ENCODE data around the gene BRSK2. TPM values are rescaled to one million over a fixed set of nuclear protein-coding genes. Genes with fewer than 3 reads are reported as not detected.

BRSK2 gene
- total RNA-seq, 6 experiments from 2014 or later: 0.14 to 0.99 (median 0.47) TPM; not detected in 1

- Mint-ChIP-seq H3K27me3 (ENCODE audit: insufficient read depth) (peaks cover 10% of the 10 kb centered on the region; the same call in 1 of the 2 replicates), H3K4me1 (ENCODE audit: low read depth) (no peaks in the 10 kb centered on the region), H3K27ac (no peak overlapping the region), H3K9me3 (no peaks in the 10 kb centered on the region), H3K4me3 (no peak overlapping the region), H3K36me3 (ENCODE audit: low read depth) (no peaks in the 10 kb centered on the region)
- no peak for DNase-seq
- TF ChIP-seq CTCF (IDR thresholded peaks at IDR 0.05): no peak
Measured at GRCh38 chr11:1448882-1449281, 59.1 kb downstream of the BRSK2 start.

- DNase-seq: no peak
- H3K27me3 Mint-ChIP-seq (ENCODE audit: insufficient read depth): peaks cover 10% of the 10 kb centered on the region
- no peak overlapping the region for H3K27ac Mint-ChIP-seq
- no peak overlapping the region for H3K4me3 Mint-ChIP-seq
- no peak for TF ChIP-seq CTCF (IDR thresholded peaks at IDR 0.05)
- no peaks in the 10 kb centered on the region for H3K4me1 Mint-ChIP-seq (ENCODE audit: low read depth)
- H3K9me3 Mint-ChIP-seq: no peaks in the 10 kb centered on the region
- H3K36me3 Mint-ChIP-seq (ENCODE audit: low read depth): no peaks in the 10 kb centered on the region
Measured at GRCh38 chr11:1449490-1450243, 59.9 kb downstream of the BRSK2 start.

GRCh38 chr11:1450344-1450875 lies 60.7 kb downstream of the BRSK2 start:
- Mint-ChIP-seq H3K27me3 (ENCODE audit: insufficient read depth) (peaks cover 10% of the 10 kb centered on the region), H3K36me3 (ENCODE audit: low read depth) (no peaks in the 10 kb centered on the region), H3K27ac (no peak overlapping the region), H3K4me1 (ENCODE audit: low read depth) (no peaks in the 10 kb centered on the region), H3K4me3 (no peak overlapping the region), H3K9me3 (no peaks in the 10 kb centered on the region)
- no peak for DNase-seq
- no peak for TF ChIP-seq CTCF (IDR thresholded peaks at IDR 0.05)

- Mint-ChIP-seq H3K27ac (no peak overlapping the region), H3K27me3 (ENCODE audit: insufficient read depth) (peaks cover 10% of the 10 kb centered on the region), H3K4me1 (ENCODE audit: low read depth) (no peaks in the 10 kb centered on the region), H3K36me3 (ENCODE audit: low read depth) (no peaks in the 10 kb centered on the region), H3K4me3 (no peak overlapping the region), H3K9me3 (no peaks in the 10 kb centered on the region)
- DNase-seq: no peak
- TF ChIP-seq CTCF (IDR thresholded peaks at IDR 0.05): no peak
Measured at GRCh38 chr11:1450949-1451710, 61.4 kb downstream of the BRSK2 start.

GRCh38 chr11:1451781-1452470 lies 62.2 kb downstream of the BRSK2 start:
- Mint-ChIP-seq H3K36me3 (ENCODE audit: low read depth) (no peaks in the 10 kb centered on the region), H3K27ac (no peak overlapping the region), H3K9me3 (no peaks in the 10 kb centered on the region), H3K4me1 (ENCODE audit: low read depth) (no peaks in the 10 kb centered on the region), H3K27me3 (ENCODE audit: insufficient read depth) (peaks cover 10% of the 10 kb centered on the region), H3K4me3 (no peak overlapping the region)
- no peak for TF ChIP-seq CTCF (IDR thresholded peaks at IDR 0.05)
- no peak for DNase-seq
